Esophagus muscularis mucosa (tissue), 4 donors: ENCODE measurements around the gene RRP8. TPM values are rescaled to one million over a fixed set of nuclear protein-coding genes. Genes with fewer than 3 reads are reported as not detected.

Experiments used
- DNase-seq: peaks from one replicate; pipeline ENCODE4 v3.0.0-alpha.2; 2017; ENCODE audit errors: extremely low spot score
- H3K27ac ChIP-seq, 4 donors: fragments of 200-600 bp; sonication (generic); replicated peaks in 1 of 4; 1 replicate in 3 of 4; 2 replicates in 1 of 4; pipeline ENCODE4 v1.5.1; 2016 to 2019; ENCODE audit warnings: mild to moderate bottlenecking in 1 of 4
- H3K27me3 ChIP-seq, 4 donors: fragments of 200-600 bp; sonication (generic); one replicate each; pipeline versions ENCODE4 v1.5.1 to v1.6.0; 2016 to 2019
- H3K36me3 ChIP-seq, 4 donors: fragments of 200-600 bp; sonication (generic); one replicate each; pipeline ENCODE4 v1.5.1; 2016 to 2019
- H3K4me1 ChIP-seq, 4 donors: fragments of 200-600 bp; sonication (generic); one replicate each; pipeline ENCODE4 v1.5.1; 2016 to 2019
- H3K4me3 ChIP-seq, 4 donors: fragments of 200-600 bp; sonication (generic); 1 replicate in 2 of 4; 2 replicates in 2 of 4; pipeline ENCODE4 v1.5.1; 2016 to 2019; ENCODE audit warnings: mild to moderate bottlenecking in 4 of 4, moderate library complexity in 1 of 4
- H3K9me3 ChIP-seq, 4 donors: fragments of 200-600 bp; sonication (generic); 1 replicate in 3 of 4; 2 replicates in 1 of 4; pipeline ENCODE4 v1.5.1; 2016 to 2019
- EP300 ChIP-seq: sonication (generic); formaldehyde crosslinking; IDR thresholded peaks from one replicate; pipeline ENCODE4 v1.6.1; 2017; ENCODE audit warnings: antibody characterized with exemption
- POLR2A ChIP-seq: fragments of 450-650 bp; IDR thresholded peaks from one replicate; pipeline ENCODE4 v1.6.1; 2017; ENCODE audit warnings: antibody characterized with exemption, moderate library complexity, mild to moderate bottlenecking, low read depth
- POLR2AphosphoS5 ChIP-seq, 2 donors: sonication (generic); formaldehyde crosslinking; IDR thresholded peaks; one replicate each; pipeline ENCODE4 v1.6.1; 2017; ENCODE audit warnings: antibody characterized with exemption in 2 of 2
- WGBS: methylation state at CpG from one replicate; pipeline ENCODE4 v1.1.5; 2018; 5-methylcytosine and 5-hydroxymethylcytosine counted together
- intact Hi-C: fragments of 100-400 bp; cut with DNase I; formaldehyde crosslinking; loops from one replicate; pipeline ENCODE4 v1.15.1; 2023
- total RNA-seq, 4 donors: library from RNA; depleted of rRNA; stranded (reverse); fragments of >200 nt; gene quantifications; one replicate each; pipeline versions ENCODE4 v1.1.0 to v1.2.1, GENCODE V29; 2016
- TF ChIP-seq, protein P1 (sequence below), 3 experiments: fragments of 200-600 bp in 2 of 3; fragments of 450-650 bp in 1 of 3; sonication (generic) in 2 of 3; IDR thresholded peaks; one replicate each; pipeline ENCODE4 v1.5.1; 2017 to 2019; ENCODE audit warnings: antibody characterized with exemption in 3 of 3, mild to moderate bottlenecking in 2 of 3, moderate library complexity in 1 of 3

RRP8 gene
- total RNA-seq, 4 donors from 2014 or later, result 12.4 to 34.0 (median 27.0) TPM

DNA sequence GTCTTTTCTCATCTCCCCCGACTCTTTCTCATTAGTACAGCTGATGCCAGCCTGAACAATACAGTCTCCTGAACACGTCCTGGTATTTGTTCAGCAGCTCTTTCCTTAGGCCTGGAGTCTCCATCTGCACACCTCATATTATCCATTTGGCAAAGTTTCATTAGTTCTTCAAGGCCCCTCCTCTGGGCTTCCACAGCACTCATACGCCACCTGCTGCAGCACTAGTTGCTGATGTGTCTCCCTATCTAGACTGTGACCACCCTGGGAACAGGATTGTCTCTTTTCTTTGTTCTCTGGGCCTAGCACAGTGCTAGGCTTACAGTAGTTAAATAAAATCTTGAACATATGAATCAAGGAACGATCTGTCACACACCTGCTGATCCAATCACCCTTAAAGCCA, 35.0 kb upstream of the RRP8 start:
- Histone ChIP-seq H3K36me3 (peaks cover 0 to 26% (median 17%) of the 10 kb centered on the region in 4 donors), H3K4me3 (no peak overlapping the region), H3K9me3 (no peaks in the 10 kb centered on the region), H3K27me3 (no peaks in the 10 kb centered on the region), H3K4me1 (peaks cover 48 to 71% (median 59%) of the 10 kb centered on the region in 4 donors), H3K27ac (peak overlapping the region in 3 of 4 donors; percentile 50 to 78 (median 54))
- intact Hi-C loops, result no loop called here
- no peak for DNase-seq
- WGBS, result 48% methylated on average over 4 of the region's 4 CpGs
- TF ChIP-seq, protein P1, sequence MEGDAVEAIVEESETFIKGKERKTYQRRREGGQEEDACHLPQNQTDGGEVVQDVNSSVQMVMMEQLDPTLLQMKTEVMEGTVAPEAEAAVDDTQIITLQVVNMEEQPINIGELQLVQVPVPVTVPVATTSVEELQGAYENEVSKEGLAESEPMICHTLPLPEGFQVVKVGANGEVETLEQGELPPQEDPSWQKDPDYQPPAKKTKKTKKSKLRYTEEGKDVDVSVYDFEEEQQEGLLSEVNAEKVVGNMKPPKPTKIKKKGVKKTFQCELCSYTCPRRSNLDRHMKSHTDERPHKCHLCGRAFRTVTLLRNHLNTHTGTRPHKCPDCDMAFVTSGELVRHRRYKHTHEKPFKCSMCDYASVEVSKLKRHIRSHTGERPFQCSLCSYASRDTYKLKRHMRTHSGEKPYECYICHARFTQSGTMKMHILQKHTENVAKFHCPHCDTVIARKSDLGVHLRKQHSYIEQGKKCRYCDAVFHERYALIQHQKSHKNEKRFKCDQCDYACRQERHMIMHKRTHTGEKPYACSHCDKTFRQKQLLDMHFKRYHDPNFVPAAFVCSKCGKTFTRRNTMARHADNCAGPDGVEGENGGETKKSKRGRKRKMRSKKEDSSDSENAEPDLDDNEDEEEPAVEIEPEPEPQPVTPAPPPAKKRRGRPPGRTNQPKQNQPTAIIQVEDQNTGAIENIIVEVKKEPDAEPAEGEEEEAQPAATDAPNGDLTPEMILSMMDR (IDR thresholded peaks at IDR 0.05), result peak in 1 of 3 experiments; percentile 5
- TF ChIP-seq POLR2AphosphoS5 (IDR thresholded peaks at IDR 0.05), result no peak

GRCh38 chr11:6637871-6638270, 34.5 kb upstream of the RRP8 start:
- intact Hi-C loops, result no loop called here
- no peak for DNase-seq
- H3K4me3 ChIP-seq, result no peak overlapping the region

GRCh38 chr11:6636480-6636879, 33.1 kb upstream of the RRP8 start:
- DNase-seq, result no peak
- TF ChIP-seq POLR2AphosphoS5 (IDR thresholded peaks at IDR 0.05), result no peak
- TF ChIP-seq EP300, result no peak
- TF ChIP-seq, protein P1 (IDR thresholded peaks at IDR 0.05), result no peak
- Histone ChIP-seq H3K9me3 (no peaks in the 10 kb centered on the region), H3K27me3 (no peaks in the 10 kb centered on the region), H3K4me1 (peaks cover 48 to 69% (median 60%) of the 10 kb centered on the region in 4 donors), H3K27ac (peak overlapping the region in 3 of 4 donors; percentile 60 to 78 (median 63)), H3K36me3 (peaks cover 3 to 44% (median 36%) of the 10 kb centered on the region in 4 donors), H3K4me3 (no peak overlapping the region)
- 92% methylated on average over 3 of the region's 3 CpGs for WGBS
- intact Hi-C loops, result no loop called here

More at GRCh38 chr11:6637871-6638270, 34.5 kb upstream of the RRP8 start:
- WGBS, result 15% methylated on average over 3 of the region's 3 CpGs
- no peaks in the 10 kb centered on the region for H3K27me3 ChIP-seq
- H3K27ac ChIP-seq, result peak overlapping the region in 3 of 4 donors; percentile 50 to 78 (median 54)
- H3K4me1 ChIP-seq, result peaks cover 48 to 74% (median 60%) of the 10 kb centered on the region in 4 donors
- H3K9me3 ChIP-seq, result no peaks in the 10 kb centered on the region
- H3K36me3 ChIP-seq, result peaks cover 0 to 31% (median 23%) of the 10 kb centered on the region in 4 donors
- TF ChIP-seq, protein P1 (IDR thresholded peaks at IDR 0.05), result no peak
- no peak for TF ChIP-seq EP300
- no peak for TF ChIP-seq POLR2A
- TF ChIP-seq POLR2AphosphoS5 (IDR thresholded peaks at IDR 0.05), result peak in 1 of 2 donors; percentile 37

- intact Hi-C loops, result no loop called here
- TF ChIP-seq POLR2A (no peak), POLR2AphosphoS5 (IDR thresholded peaks at IDR 0.05) (peak; percentile 13 to 51), EP300 (peak; percentile 52)
- no peaks in the 10 kb centered on the region for H3K9me3 ChIP-seq
- 39% methylated on average over 10 of the region's 10 CpGs for WGBS
- peaks cover 48 to 69% (median 59%) of the 10 kb centered on the region in 4 donors for H3K4me1 ChIP-seq
- peak overlapping the region; percentile 60 to 78 (median 62) for H3K27ac ChIP-seq
- H3K36me3 ChIP-seq, result peaks cover 9 to 44% (median 37%) of the 10 kb centered on the region in 4 donors
- no peak for DNase-seq
- no peak overlapping the region for H3K4me3 ChIP-seq
- H3K27me3 ChIP-seq, result no peaks in the 10 kb centered on the region
Observed at GRCh38 chr11:6635082-6635932, 31.9 kb upstream of the RRP8 start.

GRCh38 chr11:6634534-6634933, 31.1 kb upstream of the RRP8 start:
- Histone ChIP-seq H3K27ac (peak overlapping the region in 3 of 4 donors; percentile 60 to 78 (median 60)), H3K4me3 (no peak overlapping the region), H3K4me1 (peaks cover 48 to 64% (median 58%) of the 10 kb centered on the region in 4 donors), H3K9me3 (no peaks in the 10 kb centered on the region), H3K27me3 (no peaks in the 10 kb centered on the region), H3K36me3 (peaks cover 17 to 44% (median 38%) of the 10 kb centered on the region in 4 donors)
- intact Hi-C loops, result no loop called here
- WGBS, result 78% methylated on average over 1 of the region's 1 CpG
- TF ChIP-seq, protein P1 (IDR thresholded peaks at IDR 0.05), result no peak
- TF ChIP-seq EP300 (no peak), POLR2A (no peak), POLR2AphosphoS5 (IDR thresholded peaks at IDR 0.05) (no peak)
- no peak for DNase-seq
